Central memory CD4-positive, alpha-beta T cell (primary cell): Measurements from ENCODE around the gene MAD1L1.
"Not testable (repeated sequence)": the region's sequence is repeated elsewhere in the genome, so short reads cannot be mapped to it uniquely, and the experiment has no call there.

Experiments
- DNase-seq: peaks from one replicate; pipeline ENCODE4 v3.0.0; 2022

Gene MAD1L1

GRCh38 chr7:2008101-2008935 is 224.4 kb downstream of the MAD1L1 start:
- no peak for DNase-seq

- DNase-seq, result no peak
Measured at GRCh38 chr7:2007551-2007950, 225.2 kb downstream of the MAD1L1 start.

- DNase-seq, result no peak
Measured at GRCh38 chr7:2006921-2007381, 225.8 kb downstream of the MAD1L1 start.

GRCh38 chr7:2006231-2006771 is 226.4 kb downstream of the MAD1L1 start:
- DNase-seq, result no peak

- DNase-seq, result no peak
Measured at GRCh38 chr7:2005786-2006185, 227.0 kb downstream of the MAD1L1 start.

GRCh38 chr7:2004841-2005725 is 227.7 kb downstream of the MAD1L1 start:
- no peak for DNase-seq

GRCh38 chr7:2003931-2004812 is 228.6 kb downstream of the MAD1L1 start:
- DNase-seq, result no peak

GRCh38 chr7:2003451-2003930 is 229.3 kb downstream of the MAD1L1 start:
- no peak for DNase-seq

- no peak for DNase-seq
Measured at GRCh38 chr7:2002561-2003450, 229.9 kb downstream of the MAD1L1 start.

- no peak for DNase-seq
Measured at GRCh38 chr7:2001601-2002442, 230.9 kb downstream of the MAD1L1 start.

- DNase-seq, result no peak
Measured at GRCh38 chr7:2000746-2001321, 231.9 kb downstream of the MAD1L1 start.

GRCh38 chr7:2000153-2000687 is 232.5 kb downstream of the MAD1L1 start:
- DNase-seq, result no peak

- no peak for DNase-seq
Measured at GRCh38 chr7:1999278-1999984, 233.3 kb downstream of the MAD1L1 start.

GRCh38 chr7:1998146-1998545 is 234.6 kb downstream of the MAD1L1 start:
- no peak for DNase-seq

- DNase-seq, result no peak
Measured at GRCh38 chr7:1997537-1998076, 235.1 kb downstream of the MAD1L1 start.

GRCh38 chr7:1996816-1997215 is 235.9 kb downstream of the MAD1L1 start:
- DNase-seq, result no peak

GRCh38 chr7:1995911-1996420 is 236.8 kb downstream of the MAD1L1 start:
- not testable (repeated sequence) for DNase-seq

GRCh38 chr7:1995426-1995825 is 237.3 kb downstream of the MAD1L1 start:
- no peak for DNase-seq
